NOMO-1 treated with dmso at 0.1 percent for 144 hours (cell line): ENCODE results near the gene BDP1.
"Not testable (repeated sequence)": the region's sequence is repeated elsewhere in the genome, so short reads cannot be mapped to it uniquely, and the experiment has no call there.

Source experiments
- DNase-seq: peaks from one replicate; lab custom pipeline; 2025; ENCODE audit not compliant: unreplicated experiment; lab: John Stamatoyannopoulos, UW

Gene BDP1

GRCh38 chr5:71609916-71610315, 154.5 kb downstream of the BDP1 start:
- DNase-seq = not testable (repeated sequence)

GRCh38 chr5:71615809-71616208, 160.4 kb downstream of the BDP1 start:
- DNase-seq = no peak
